ENCODE results near the gene ZBTB16. TPM values are rescaled to one million over a fixed set of nuclear protein-coding genes. Genes with fewer than 3 reads are reported as not detected.

Gene ZBTB16
- total RNA-seq, 1 experiment from 2014 or later: 0.44 TPM

DNA sequence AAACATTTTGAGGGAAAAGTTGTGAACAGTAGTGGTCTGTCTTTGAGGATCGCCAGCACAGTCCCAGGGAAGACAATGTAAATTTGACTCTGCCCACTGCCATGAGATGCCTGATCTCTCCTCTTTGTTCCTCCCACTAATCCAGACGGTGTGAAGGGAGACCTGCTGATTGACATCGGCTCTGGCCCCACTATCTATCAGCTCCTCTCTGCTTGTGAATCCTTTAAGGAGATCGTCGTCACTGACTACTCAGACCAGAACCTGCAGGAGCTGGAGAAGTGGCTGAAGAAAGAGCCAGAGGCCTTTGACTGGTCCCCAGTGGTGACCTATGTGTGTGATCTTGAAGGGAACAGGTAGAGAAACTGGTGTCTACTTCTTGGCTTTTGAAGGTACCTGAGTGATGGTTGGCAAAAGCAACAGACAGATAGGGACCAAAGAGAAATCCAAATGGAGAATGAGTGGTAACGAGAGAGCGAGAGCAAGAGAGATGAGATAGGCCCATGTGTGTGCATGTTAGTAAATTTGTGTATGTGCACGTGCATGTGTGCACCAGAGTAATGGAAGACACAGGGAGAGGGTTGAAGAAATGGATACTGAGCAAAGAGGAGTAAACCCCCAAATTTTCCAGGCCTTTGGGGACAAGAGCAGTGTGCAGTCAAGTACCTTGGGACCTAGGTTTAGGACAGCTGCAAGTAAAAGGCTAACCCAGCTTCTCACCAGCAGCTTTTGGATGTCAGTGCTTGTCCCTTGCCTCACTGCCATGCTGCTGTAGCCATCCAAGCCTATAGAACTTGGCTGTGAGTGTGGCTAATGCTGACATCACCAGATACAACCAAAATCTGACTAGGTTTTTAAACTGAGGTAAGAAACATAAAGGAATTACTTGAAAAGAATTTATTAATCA is 238.5 kb downstream of the ZBTB16 start:
- CTCF ChIA-PET: no interaction called here
- no peak overlapping the region for H3K4me3 ChIP-seq
- H3K79me2 ChIP-seq (ENCODE audit: low read depth): no peaks in the 10 kb centered on the region
- H3K4me2 ChIP-seq: no peak overlapping the region
- no peaks in the 10 kb centered on the region; the same call in 1 of the 2 replicates for H4K20me1 ChIP-seq (ENCODE audit: insufficient read depth)
- no peaks in the 10 kb centered on the region for H3K27me3 ChIP-seq (ENCODE audit: insufficient read depth, low read depth)
- H3K9me3 ChIP-seq (ENCODE audit: insufficient read depth, low read depth): no peaks in the 10 kb centered on the region; the same call in 1 of the 2 replicates
- no peak overlapping the region for H3K27ac ChIP-seq
- peaks cover 5% of the 10 kb centered on the region; the same call in 1 of the 2 replicates for H3K4me1 ChIP-seq (replicated peaks; ENCODE audit: insufficient read depth)
- no peak for DNase-seq
- no TSS peak for BruUV-seq (replicated peaks)
- H3F3A ChIP-seq (ENCODE audit: insufficient read depth, low read depth): no peaks in the 10 kb centered on the region
- intact Hi-C loops (cut with micrococcal nuclease; ENCODE audit: unreplicated experiment): no loop called here
- no peaks in the 10 kb centered on the region for H3K9me2 ChIP-seq (ENCODE audit: insufficient read depth)
- POLR2A ChIA-PET (ENCODE audit: unreplicated experiment): no interaction called here
- no peak overlapping the region for H2AFZ ChIP-seq
- H3K36me3 ChIP-seq (ENCODE audit: low read depth): no peaks in the 10 kb centered on the region
- TF ChIP-seq, protein P1, sequence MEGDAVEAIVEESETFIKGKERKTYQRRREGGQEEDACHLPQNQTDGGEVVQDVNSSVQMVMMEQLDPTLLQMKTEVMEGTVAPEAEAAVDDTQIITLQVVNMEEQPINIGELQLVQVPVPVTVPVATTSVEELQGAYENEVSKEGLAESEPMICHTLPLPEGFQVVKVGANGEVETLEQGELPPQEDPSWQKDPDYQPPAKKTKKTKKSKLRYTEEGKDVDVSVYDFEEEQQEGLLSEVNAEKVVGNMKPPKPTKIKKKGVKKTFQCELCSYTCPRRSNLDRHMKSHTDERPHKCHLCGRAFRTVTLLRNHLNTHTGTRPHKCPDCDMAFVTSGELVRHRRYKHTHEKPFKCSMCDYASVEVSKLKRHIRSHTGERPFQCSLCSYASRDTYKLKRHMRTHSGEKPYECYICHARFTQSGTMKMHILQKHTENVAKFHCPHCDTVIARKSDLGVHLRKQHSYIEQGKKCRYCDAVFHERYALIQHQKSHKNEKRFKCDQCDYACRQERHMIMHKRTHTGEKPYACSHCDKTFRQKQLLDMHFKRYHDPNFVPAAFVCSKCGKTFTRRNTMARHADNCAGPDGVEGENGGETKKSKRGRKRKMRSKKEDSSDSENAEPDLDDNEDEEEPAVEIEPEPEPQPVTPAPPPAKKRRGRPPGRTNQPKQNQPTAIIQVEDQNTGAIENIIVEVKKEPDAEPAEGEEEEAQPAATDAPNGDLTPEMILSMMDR (conservative IDR thresholded peaks at IDR 0.05): no peak
- TF ChIP-seq EZH2 (IDR thresholded peaks at IDR 0.05; ENCODE audit: low read depth): no peak

DNA sequence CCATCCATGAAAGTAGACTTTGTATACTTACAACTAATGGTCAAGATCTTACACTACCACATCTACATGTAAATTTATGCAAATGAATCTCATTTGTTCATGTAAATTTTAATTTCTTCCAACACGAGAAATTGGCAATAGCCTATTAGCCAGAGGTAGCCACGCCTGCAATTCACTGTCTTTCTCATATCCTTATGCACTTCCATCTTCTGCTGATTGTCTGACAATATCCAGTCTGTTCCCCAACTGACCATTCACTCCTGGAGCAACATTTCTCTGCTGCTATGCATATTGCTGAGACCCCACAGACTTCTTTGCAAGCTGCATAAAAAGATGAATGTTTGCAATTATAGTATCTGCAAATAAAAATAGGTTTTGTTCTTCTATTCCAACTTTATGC is 239.2 kb downstream of the ZBTB16 start:
- Histone ChIP-seq H3K27ac (no peak overlapping the region), H3K36me3 (ENCODE audit: low read depth) (no peaks in the 10 kb centered on the region), H3K4me1 (replicated peaks; ENCODE audit: insufficient read depth) (peaks cover 5% of the 10 kb centered on the region; the same call in 1 of the 2 replicates), H3K4me2 (no peak overlapping the region), H3F3A (ENCODE audit: insufficient read depth, low read depth) (no peaks in the 10 kb centered on the region), H3K4me3 (no peak overlapping the region), H3K9me3 (ENCODE audit: insufficient read depth, low read depth) (no peaks in the 10 kb centered on the region; the same call in 1 of the 2 replicates), H3K9me2 (ENCODE audit: insufficient read depth) (no peaks in the 10 kb centered on the region), H3K79me2 (ENCODE audit: low read depth) (no peaks in the 10 kb centered on the region), H3K27me3 (ENCODE audit: insufficient read depth, low read depth) (no peaks in the 10 kb centered on the region), H4K20me1 (ENCODE audit: insufficient read depth) (no peaks in the 10 kb centered on the region; the same call in 1 of the 2 replicates), H2AFZ (no peak overlapping the region)
- intact Hi-C loops (cut with micrococcal nuclease; ENCODE audit: unreplicated experiment): no loop called here
- DNase-seq: no peak
- BruUV-seq (replicated peaks): no TSS peak
- CTCF ChIA-PET: no interaction called here
- POLR2A ChIA-PET (ENCODE audit: unreplicated experiment): no interaction called here
- TF ChIP-seq EZH2 (IDR thresholded peaks at IDR 0.05; ENCODE audit: low read depth): no peak
- TF ChIP-seq, protein P1 (conservative IDR thresholded peaks at IDR 0.05): no peak

Other genes with a start within 250 kb of the ZBTB16 start
- 36.6 and 38.1 TPM in 2 replicates for gene USP28, start 184.1 kb upstream of the ZBTB16 start, total RNA-seq (2021)
- gene HTR3B, start 154.9 kb upstream of the ZBTB16 start, total RNA-seq (2021): not detected in 2 replicates
- gene HTR3A, start 84.6 kb upstream of the ZBTB16 start, total RNA-seq (2021): not detected in 2 replicates
- not detected in 2 replicates for gene NNMT, start 236.7 kb downstream of the ZBTB16 start, total RNA-seq (2021)